ENCODE measurements around the gene BPNT1.
"Not testable (repeated sequence)": the region's sequence is repeated elsewhere in the genome, so short reads cannot be mapped to it uniquely, and the experiment has no call there.

Gene BPNT1

DNA sequence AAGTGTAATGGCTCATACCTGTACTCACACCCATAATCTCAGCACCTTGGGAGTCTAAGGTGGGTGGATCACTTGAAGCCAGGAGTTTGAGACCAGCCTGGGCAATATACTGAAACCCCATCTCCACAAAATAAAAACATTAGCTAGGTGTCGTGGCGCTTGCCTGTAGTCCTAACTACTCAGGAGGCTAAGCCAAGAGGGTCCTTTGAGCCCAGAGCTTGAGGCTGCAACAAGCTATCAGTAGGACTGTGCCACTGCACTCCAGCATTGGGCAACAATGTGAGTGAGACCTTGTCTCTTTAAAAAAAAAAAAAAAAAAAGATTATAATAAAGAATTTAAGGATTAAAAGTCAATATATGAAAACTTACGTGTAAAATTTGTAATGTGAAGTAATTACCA, 11.7 kb downstream of the BPNT1 start:
- DNase-seq (ENCODE audit: low read depth in 2 of 2): no peak

DNA sequence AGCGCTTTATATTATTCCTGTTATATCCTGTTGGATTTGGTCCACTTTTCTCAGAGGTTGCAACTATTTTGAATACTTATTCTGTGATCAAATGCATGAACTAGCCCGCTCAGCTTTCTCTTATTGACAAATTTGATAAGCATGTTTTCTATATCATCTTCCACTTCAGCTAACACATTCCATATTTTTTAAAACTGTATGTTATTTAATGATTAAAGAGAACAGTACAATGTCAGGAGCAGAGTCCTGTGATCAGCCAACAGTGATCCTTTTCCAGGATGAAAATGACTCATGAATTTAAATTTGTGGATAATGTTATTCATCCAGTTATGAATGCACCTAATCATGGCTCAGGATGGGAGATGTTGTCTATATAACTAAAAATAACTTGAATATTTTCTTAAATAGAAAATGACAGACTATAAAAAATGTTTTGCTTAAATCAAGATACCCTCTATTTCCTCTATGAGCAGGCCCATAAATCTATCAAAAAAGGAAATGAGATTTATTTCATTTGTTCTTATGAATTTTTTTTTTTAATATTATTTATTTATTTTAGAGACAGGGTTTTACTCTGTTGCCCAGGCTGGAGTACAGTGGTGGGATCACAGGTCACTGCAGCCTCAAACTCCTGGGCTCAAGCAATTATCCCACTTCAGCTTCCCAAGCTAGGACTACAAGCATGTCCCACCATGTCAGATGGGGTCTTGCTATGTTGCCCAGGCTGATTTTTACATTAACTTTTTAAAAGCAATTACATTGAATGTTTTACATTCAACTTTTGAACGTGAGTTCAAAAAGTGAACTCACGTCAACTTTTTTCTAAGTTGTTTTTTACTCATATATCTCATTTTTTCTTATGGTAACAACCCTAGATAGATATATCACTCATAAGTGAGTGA, 12.5 kb downstream of the BPNT1 start:
- no peak for DNase-seq (ENCODE audit: low read depth in 2 of 2)

DNA sequence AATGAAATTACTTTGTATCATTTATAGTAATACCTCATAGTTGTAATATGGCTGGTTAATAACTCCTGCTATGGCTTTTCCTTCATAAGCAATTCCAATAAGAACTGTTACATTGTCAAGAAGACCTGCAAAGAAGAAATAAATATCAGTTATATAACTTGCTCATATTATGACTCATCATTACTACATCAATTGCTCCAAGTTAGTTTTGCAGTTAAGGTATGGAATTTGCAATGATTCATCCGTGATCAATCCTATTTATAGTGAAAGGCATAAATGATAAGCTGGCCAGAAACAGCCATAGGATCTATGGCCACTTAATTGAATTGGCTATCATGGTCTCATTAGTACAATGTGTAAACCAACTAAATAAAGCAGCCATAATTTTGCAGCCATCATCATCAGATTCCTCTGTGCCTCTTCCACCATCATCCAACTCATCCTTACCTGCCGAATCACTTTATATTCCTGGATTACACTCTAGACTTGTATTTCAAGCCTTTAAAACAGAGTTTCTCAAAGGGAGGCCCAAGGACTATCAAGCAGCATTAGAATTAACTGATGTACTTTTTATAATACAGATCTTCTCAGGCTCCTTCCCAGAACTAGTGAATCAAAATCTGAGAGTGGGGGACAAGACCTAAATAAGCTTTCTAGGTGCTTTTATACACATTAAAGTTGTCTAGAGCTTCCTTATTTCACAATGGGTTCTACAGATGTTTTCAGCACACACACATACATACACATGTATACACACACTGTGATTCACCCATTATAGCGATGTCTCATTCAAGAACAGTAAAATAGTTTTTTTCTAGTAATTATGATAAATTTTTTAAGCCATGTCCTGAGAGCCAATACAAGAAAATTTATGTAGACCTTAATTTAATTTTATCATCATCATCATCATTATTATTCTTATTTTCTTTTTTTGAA, 22.1 kb downstream of the BPNT1 start:
- no peak for DNase-seq (ENCODE audit: low read depth in 2 of 2)

DNA sequence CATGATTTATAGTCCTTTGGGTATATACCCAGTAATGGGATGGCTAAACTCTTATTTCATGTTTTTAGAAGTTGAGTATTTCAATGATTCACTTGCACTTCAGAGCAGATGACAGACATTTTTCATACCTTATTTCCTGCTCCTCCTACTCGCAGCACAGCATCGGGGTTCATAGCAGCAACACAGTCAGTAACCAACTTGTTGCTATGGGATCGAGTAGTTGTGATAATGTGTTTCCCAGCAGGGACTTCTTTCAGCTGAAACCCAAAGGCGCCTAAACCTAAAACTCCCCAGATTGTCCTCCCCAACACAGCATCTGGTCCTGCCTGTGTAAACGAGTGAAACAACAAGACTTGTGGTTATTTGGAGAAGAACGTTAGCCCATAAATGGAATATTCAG, 27.0 kb downstream of the BPNT1 start:
- DNase-seq (ENCODE audit: low read depth in 2 of 2): no peak

DNA sequence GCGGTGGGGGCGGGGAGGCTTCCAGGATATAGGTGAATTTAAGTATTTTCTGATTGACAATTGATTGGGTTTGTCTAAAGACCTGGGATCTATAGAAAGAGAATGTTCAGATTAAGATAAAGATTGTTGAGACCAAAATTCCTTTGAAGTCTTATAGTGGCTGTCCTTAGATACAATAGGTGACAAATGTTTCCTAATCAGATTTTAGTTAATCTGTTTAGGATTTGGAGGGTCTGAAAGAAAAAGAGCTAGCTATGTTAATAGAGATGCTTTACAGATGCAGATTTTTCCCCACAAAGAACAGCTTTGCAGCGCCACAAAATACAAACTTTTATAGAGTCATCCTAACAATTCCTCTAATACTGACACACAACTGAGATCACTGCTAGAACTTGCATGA, 28.7 kb downstream of the BPNT1 start:
- no peak for DNase-seq (ENCODE audit: low read depth in 2 of 2)

- no peak for DNase-seq (ENCODE audit: low read depth in 2 of 2)
Measured at GRCh38 chr1:220056374-220056773, 33.2 kb downstream of the BPNT1 start.

- DNase-seq (ENCODE audit: low read depth in 2 of 2): peak; percentile 89 to 93
Measured at GRCh38 chr1:220046052-220046930, 43.3 kb downstream of the BPNT1 start, which contains the start of gene EPRS1. TSS of gene EPRS1 (minus strand) at chr1:220046505. CDS start at chr1:220046388, 117 bp downstream.

DNA sequence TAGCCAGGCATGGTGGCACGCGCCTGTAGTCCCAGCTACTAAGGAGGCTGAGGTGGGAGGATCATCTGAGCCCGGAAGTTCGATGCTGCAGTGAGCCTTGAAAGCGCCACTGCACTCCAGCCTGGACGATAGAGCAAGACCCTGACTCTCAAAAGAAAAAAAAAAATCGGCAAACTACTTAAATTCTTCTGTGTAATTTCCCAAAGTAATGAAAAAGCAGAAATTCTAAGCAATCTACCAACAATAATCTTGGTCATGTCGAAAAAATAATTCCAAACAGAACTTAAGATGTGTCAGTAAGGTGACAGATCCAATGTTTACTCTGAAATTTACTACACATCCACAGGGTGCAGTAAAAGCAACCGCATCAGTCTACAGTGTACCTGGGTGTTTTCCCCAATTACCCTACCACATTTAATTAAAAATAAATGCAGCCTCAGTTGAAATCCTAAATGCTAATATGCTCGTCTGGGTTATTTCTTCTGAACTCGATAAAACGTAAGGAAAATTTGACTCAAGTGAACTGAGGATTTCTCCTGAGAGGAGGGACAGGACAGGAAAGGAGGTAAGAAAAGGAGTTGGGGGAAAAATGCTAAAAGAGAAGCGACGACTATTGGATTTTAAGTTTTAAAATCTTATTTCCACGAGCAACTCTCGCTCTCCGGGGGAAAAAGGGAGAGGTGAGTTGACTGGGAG, 44.1 kb downstream of the BPNT1 start:
- DNase-seq (ENCODE audit: low read depth in 2 of 2): no peak

GRCh38 chr1:220044678-220045355, 44.8 kb downstream of the BPNT1 start:
- no peak for DNase-seq (ENCODE audit: low read depth in 2 of 2)

DNA sequence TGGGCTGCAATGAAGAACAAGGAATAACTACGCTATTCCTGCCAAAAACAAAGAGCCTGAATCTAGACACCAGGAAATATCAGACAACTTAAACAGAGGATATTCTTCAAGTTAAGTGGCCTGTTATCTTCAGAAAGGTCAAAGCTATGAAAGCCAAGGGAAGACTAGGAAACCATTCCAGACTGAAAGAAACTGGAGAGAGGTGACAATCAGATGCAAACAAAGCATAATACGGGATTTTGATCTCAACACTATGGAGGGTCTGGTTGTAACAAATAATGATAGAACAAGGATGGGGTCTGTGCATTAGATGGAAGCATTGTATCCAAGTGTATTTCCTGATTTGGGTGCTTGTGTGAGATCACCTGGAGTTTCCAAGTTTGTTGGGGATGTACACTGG, 45.9 kb downstream of the BPNT1 start:
- no peak for DNase-seq (ENCODE audit: low read depth in 2 of 2)

DNA sequence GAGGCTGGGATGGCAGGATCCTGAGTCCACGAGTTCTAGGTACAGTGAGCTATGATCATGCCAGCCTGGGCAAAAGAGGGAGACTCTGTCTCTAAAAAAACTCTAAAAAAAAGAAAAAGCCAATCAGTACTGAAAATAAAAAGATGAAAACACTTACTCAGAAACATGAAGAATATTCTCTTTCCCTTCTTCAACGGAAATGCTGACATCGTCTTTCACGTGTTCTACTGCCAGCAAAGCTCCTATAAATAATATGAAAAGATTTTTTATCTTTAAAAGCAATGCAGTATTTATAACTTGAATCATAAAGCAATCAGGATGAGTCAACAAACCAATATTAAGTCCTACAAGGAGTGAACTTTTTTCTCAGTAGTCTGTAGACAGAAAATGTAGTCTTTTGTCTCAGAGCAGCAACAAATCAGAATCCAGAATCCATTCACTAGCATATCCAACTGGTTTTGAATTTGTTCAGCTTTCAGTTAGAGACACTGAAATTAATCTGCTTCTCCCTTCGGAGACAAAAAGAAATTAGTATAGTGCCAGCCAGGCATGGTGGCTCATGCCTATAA, 49.5 kb downstream of the BPNT1 start:
- DNase-seq (ENCODE audit: low read depth in 2 of 2): no peak

DNA sequence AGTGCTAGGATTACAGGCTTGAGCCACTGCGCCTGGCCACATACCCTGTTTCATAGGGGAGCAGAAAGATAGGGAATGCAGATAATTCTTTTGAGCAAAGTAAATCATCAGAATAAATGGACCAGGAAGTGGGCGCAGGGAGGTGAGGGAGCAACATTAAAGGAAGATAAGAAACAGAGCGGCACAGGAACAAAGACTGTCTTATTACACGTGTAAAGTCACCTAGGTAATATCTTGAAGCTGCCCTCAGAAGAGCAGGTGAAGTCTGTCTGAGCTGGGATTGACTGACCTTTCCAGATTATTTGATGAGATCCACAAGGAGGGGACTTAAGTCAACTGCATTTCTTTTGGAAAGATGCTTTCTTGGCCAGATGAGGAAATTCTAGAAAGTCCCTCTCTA, 50.9 kb downstream of the BPNT1 start:
- no peak for DNase-seq (ENCODE audit: low read depth in 2 of 2)

DNA sequence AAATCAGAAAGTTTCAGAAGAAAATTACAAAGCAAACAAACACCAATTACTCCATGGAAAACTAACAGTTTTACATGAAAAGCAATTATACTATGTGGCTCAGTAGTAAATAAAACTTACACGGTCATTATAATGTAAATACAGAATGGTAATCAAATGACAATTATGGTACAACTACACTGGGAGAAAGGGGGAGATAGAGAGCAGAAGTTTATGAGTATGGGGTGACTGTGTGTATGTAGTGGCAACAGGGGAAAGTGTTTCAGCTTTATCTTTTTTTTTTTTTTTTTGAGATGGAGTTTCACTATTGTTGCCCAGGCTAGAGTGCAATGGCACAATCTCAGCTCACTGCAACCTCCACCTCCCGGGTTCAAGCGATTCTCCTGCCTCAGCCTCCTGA, 51.8 kb downstream of the BPNT1 start:
- not testable (repeated sequence) for DNase-seq (ENCODE audit: low read depth in 2 of 2)

- no peak for DNase-seq (ENCODE audit: low read depth in 2 of 2)
Measured at GRCh38 chr1:220032911-220033310, 56.7 kb downstream of the BPNT1 start.

DNA sequence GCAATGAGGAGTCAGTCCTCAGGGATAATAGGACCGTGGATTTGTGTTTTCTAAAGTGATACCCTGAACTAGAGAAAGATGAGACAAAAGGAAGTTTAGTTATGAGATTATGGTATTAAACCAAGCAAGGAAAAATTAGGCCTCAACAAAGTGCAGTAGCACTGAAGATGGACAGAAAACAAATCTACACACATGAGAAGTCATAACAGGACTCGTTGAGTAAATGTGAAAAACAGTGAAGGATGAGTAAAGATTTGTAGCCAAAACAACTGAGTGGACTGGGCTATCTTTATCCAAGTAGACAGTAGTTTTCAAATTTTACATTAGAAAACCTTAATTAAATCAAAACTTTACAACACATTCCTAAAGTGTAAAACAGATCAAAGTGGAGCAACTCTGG, 58.3 kb downstream of the BPNT1 start:
- no peak for DNase-seq (ENCODE audit: low read depth in 2 of 2)

GRCh38 chr1:220028346-220028895, 61.2 kb downstream of the BPNT1 start:
- no peak for DNase-seq (ENCODE audit: low read depth in 2 of 2)

DNA sequence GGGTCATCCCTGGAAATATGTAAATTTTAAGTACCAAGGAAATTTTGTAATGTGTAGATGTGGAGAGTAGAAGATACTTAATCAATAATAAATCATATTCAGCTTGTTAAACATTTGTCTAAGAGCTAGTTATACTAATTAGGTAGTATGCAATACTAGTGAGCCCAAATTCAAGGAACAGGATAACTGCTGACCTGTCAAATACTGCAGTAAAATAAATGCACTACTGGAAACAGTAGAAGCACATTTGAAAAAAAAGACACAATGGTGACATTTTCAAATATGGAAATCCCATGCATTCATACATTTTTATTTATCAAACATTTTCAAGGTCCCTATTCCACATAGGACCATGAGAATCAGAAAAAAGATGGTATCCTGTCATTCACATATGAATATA, 70.5 kb downstream of the BPNT1 start:
- DNase-seq (ENCODE audit: low read depth in 2 of 2): no peak

DNA sequence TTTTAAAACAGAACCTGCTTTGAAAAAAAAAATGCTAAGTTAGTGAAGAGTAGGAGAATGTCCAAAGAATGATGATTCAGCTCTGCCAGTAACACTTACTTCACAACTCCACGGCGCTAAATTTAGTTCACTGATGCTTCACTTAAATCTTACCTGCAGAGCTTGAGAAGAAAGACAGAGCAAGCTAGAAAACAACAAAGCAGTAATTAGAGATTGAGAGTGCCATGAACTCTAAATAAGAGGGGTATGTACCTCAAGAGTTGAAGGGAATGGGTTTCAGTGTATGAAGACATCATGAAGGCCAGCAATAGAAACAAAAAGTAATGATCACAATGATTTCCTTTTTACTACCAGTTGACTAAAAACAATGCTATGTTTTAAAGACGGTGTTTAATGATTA, 76.1 kb downstream of the BPNT1 start:
- no peak for DNase-seq (ENCODE audit: low read depth in 2 of 2)

DNA sequence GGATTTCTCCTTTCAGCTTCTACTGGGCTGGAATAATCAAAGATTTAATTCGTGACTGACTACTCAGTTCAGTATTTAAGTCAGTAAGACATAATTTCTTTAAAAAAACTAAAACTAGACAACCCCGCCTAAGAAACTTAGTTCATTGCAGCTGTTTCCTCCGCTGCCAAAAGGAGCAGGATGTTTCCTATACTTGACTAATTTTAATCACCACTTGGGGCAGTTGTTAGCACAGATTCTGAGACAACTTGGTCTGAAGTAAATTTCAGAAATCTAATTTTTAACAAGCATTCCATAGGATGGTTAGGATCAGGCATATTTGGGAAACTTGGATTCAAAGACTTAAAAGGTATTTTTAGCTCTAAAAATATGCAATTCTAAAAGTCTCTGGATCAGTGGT, 77.3 kb downstream of the BPNT1 start:
- no peak for DNase-seq (ENCODE audit: low read depth in 2 of 2)

GRCh38 chr1:220011620-220012019, 78.0 kb downstream of the BPNT1 start:
- DNase-seq (ENCODE audit: low read depth in 2 of 2): no peak
